Endodermal cell (in vitro differentiated cells): ENCODE measurements around the gene NR1H4. TPM values are rescaled to one million over a fixed set of nuclear protein-coding genes. Genes with fewer than 3 reads are reported as not detected.
"Not testable (repeated sequence)": the region's sequence is repeated elsewhere in the genome, so short reads cannot be mapped to it uniquely, and the experiment has no call there.

ENCODE experiments used
- DNase-seq: peaks from one replicate; pipeline ENCODE4 v3.0.0-alpha.2; 2017
- H3K27ac ChIP-seq: 2 replicates; pipeline ENCODE4 v1.5.1; 2013; ENCODE audit warnings: mild to moderate bottlenecking, low read depth, low read length, moderate library complexity
- H3K27me3 ChIP-seq: 2 replicates; pipeline ENCODE4 v1.6.1; 2013; ENCODE audit warnings: mild to moderate bottlenecking, low read length, moderate library complexity; ENCODE audit not compliant: insufficient read depth, control insufficient read depth, poor library complexity, severe bottlenecking
- H3K36me3 ChIP-seq: 2 replicates; pipeline ENCODE4 v1.7.0; 2013; ENCODE audit warnings: mild to moderate bottlenecking, low read length, moderate library complexity; ENCODE audit not compliant: control insufficient read depth, insufficient read depth
- H3K4me1 ChIP-seq: one replicate; pipeline ENCODE4 v1.7.0; 2013; ENCODE audit warnings: low read length; ENCODE audit not compliant: control insufficient read depth, insufficient read depth
- H3K4me3 ChIP-seq: 2 replicates; pipeline ENCODE4 v1.5.1; 2013; ENCODE audit warnings: mild to moderate bottlenecking, low read length, moderate library complexity
- H3K9ac ChIP-seq: 2 replicates; pipeline ENCODE4 v1.6.1; 2013; ENCODE audit warnings: mild to moderate bottlenecking, low read length, moderate library complexity; ENCODE audit not compliant: poor library complexity, severe bottlenecking; ENCODE audit errors: extremely low read depth
- H3K9me3 ChIP-seq: 2 replicates; pipeline ENCODE4 v1.6.1; 2013; ENCODE audit warnings: mild to moderate bottlenecking, low read length, moderate library complexity; ENCODE audit not compliant: control insufficient read depth
- H3K27ac Mint-ChIP-seq: 2 replicates; pipeline ENCODE4 v1.8.0; 2020; ENCODE audit warnings: mixed read lengths
- H3K27me3 Mint-ChIP-seq: 2 replicates; pipeline ENCODE4 v1.8.0; 2021; ENCODE audit warnings: mild to moderate bottlenecking, mixed read lengths; ENCODE audit not compliant: insufficient read depth
- H3K36me3 Mint-ChIP-seq: 2 replicates; pipeline ENCODE4 v1.8.0; 2020; ENCODE audit warnings: low read depth, mixed read lengths
- H3K4me1 Mint-ChIP-seq: 2 replicates; pipeline ENCODE4 v1.8.0; 2020; ENCODE audit warnings: mixed read lengths
- H3K4me3 Mint-ChIP-seq: 2 replicates; pipeline ENCODE4 v1.8.0; 2020; ENCODE audit warnings: mild to moderate bottlenecking, moderate library complexity, mixed read lengths
- H3K9me3 Mint-ChIP-seq: 2 replicates; pipeline ENCODE4 v1.8.0; 2020; ENCODE audit warnings: mild to moderate bottlenecking, mixed read lengths
- WGBS, 2 experiments: methylation state at CpG; one replicate each; pipeline versions ENCODE4 v1.1.5 to v1.1.7; 2013; ENCODE audit warnings: missing lambda C conversion rate in 2 of 2, mixed read lengths in 1 of 2; ENCODE audit not compliant: insufficient coverage in 1 of 2, insufficient read length in 1 of 2; 5-methylcytosine and 5-hydroxymethylcytosine counted together
- long read RNA-seq, 4 experiments: library from polyadenylated mRNA in 2 of 4; library from RNA in 1 of 4; library from capped mRNA in 1 of 4; stranded (forward) in 3 of 4; unstranded in 1 of 4; transcript quantifications; one replicate each; pipeline ENCODE4 v2.0.0, GENCODE V29; 2020 to 2021; ENCODE audit warnings: inconsistent platforms in 1 of 4
- polyA plus RNA-seq, 2 experiments: library from polyadenylated mRNA; stranded (reverse); fragments of 50-300 nt; gene quantifications; one replicate each; pipeline ENCODE4 v1.2.3, GENCODE V29; 2013
- total RNA-seq, 2 donors: library from RNA; stranded (reverse); fragmentation: NEBNext Ultra II Directional in 1 of 2; extraction: Animal tissue kit (Norgen Biotek cat#: 25700) in 1 of 2; gene quantifications; 2 replicates in 1 of 2; 3 replicates in 1 of 2; pipeline ENCODE4 v1.2.1, GENCODE V29; 2021
- TF ChIP-seq, protein P1 (sequence below): fragments of 200-600 bp; sonication (generic); conservative IDR thresholded peaks from 2 replicates; pipeline ENCODE4 v1.5.0; 2021; ENCODE audit warnings: antibody characterized with exemption, mild to moderate bottlenecking

Gene NR1H4
- total RNA-seq: not detected
- not detected for polyA plus RNA-seq (2013, experiment 1 of 2)
- not detected for polyA plus RNA-seq (2013, experiment 2 of 2)
- long read RNA-seq, experiment 1: 0 reads
- long read RNA-seq, experiment 2: 0 reads
- long read RNA-seq, experiment 3: 0 reads
- long read RNA-seq, experiment 4: 0 reads

DNA sequence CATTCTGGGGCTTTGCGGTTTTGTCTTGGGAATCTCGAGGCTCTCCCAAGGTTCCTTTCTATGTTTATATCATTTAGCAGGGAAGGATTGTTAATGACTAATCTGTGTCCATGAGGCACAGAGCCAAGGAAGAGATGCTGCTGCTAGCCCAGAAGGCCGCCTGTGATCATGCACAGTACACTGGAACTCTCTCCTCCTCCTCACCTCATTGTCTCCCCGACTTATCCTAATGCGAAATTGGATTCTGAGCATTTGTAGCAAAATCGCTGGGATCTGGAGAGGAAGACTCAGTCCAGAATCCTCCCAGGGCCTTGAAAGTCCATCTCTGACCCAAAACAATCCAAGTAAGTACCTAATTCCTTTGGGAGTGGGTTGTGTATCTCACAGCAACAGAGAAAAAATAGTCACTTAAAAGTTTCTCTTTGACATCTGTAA is at the start of gene NR1H4:
Gene NR1H4 (plus strand): TSS at position 151 of the 435 bp plus-strand sequence. CDS start 19,458 bp downstream, outside the sequence.
- Histone ChIP-seq H3K9me3 (no peaks in the 10 kb centered on the region), H3K9ac (no peak within 1 kb of the TSS), H3K4me3 (no peak within 1 kb of the TSS), H3K27ac (no peak within 1 kb of the TSS), H3K27me3 (no peaks in the 10 kb centered on the region), H3K36me3 (no peaks in the 10 kb centered on the region), H3K4me1 (peaks cover 21% of the 10 kb centered on the region)
- WGBS, 2 experiments: 89 to 94% methylated on average over 4 to 6 of the region's 6 CpGs
- no peak within 1 kb of the TSS for H3K27ac Mint-ChIP-seq
- H3K4me1 Mint-ChIP-seq: peaks cover 51% of the 10 kb centered on the region
- TF ChIP-seq, protein P1, sequence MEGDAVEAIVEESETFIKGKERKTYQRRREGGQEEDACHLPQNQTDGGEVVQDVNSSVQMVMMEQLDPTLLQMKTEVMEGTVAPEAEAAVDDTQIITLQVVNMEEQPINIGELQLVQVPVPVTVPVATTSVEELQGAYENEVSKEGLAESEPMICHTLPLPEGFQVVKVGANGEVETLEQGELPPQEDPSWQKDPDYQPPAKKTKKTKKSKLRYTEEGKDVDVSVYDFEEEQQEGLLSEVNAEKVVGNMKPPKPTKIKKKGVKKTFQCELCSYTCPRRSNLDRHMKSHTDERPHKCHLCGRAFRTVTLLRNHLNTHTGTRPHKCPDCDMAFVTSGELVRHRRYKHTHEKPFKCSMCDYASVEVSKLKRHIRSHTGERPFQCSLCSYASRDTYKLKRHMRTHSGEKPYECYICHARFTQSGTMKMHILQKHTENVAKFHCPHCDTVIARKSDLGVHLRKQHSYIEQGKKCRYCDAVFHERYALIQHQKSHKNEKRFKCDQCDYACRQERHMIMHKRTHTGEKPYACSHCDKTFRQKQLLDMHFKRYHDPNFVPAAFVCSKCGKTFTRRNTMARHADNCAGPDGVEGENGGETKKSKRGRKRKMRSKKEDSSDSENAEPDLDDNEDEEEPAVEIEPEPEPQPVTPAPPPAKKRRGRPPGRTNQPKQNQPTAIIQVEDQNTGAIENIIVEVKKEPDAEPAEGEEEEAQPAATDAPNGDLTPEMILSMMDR: no peak
- H3K36me3 Mint-ChIP-seq: no peaks in the 10 kb centered on the region
- no peaks in the 10 kb centered on the region for H3K9me3 Mint-ChIP-seq
- no peaks in the 10 kb centered on the region for H3K27me3 Mint-ChIP-seq
- no peak for DNase-seq
- H3K4me3 Mint-ChIP-seq: no peak within 1 kb of the TSS

DNA sequence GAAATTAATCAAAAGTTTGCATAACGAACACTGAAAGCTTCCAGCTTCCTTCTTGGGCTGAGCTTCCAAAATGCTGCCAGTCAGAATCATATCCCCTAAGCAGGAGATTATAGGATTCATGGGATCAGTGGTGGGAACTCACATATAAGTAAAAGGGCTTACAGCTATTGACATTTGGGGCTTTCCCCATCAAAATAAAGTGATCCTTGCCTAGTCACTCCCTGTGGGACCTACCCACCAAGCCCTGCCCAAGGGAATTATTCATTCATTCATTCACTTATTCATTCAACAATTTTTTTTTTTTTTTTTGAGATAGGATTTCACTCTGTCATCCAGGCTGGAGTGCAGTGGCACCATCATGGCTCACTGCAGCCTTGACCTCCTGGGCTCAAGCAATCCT is 47.5 kb upstream of the NR1H4 start:
- Histone ChIP-seq H3K36me3 (no peaks in the 10 kb centered on the region), H3K9ac (no peak overlapping the region), H3K9me3 (peaks cover 11% of the 10 kb centered on the region), H3K27me3 (no peaks in the 10 kb centered on the region), H3K4me3 (no peak overlapping the region), H3K4me1 (no peaks in the 10 kb centered on the region), H3K27ac (no peak overlapping the region)
- Mint-ChIP-seq H3K36me3 (no peaks in the 10 kb centered on the region), H3K27me3 (peaks cover 6% of the 10 kb centered on the region), H3K4me3 (no peak overlapping the region), H3K9me3 (peaks cover 3% of the 10 kb centered on the region), H3K27ac (no peak overlapping the region), H3K4me1 (peaks cover 4% of the 10 kb centered on the region)
- WGBS, 2 experiments: 79 to 80% methylated on average over 1 of the region's 1 CpG
- DNase-seq: no peak
- TF ChIP-seq, protein P1: no peak

DNA sequence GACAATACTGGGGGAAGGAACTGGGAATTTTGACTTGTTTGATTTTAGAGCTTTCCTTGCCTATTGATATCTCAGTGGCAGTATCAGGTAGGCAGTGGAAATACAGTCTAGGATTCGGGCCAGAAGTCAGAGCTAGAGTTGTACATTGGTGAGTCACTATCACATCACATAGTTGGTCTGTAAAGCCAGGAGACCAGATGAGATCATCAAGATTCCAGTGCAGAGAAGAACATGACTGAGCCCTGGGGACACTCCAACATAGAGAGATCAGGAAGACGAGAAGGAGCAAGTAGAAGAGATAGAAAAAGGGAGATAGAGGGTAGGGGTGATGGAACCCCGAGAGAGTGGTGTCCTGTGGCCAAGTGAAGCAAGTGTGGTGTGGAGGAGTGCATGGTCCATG is 46.6 kb upstream of the NR1H4 start:
- no peak overlapping the region for H3K27ac Mint-ChIP-seq
- H3K36me3 Mint-ChIP-seq: no peaks in the 10 kb centered on the region
- peaks cover 4% of the 10 kb centered on the region for H3K4me1 Mint-ChIP-seq

DNA sequence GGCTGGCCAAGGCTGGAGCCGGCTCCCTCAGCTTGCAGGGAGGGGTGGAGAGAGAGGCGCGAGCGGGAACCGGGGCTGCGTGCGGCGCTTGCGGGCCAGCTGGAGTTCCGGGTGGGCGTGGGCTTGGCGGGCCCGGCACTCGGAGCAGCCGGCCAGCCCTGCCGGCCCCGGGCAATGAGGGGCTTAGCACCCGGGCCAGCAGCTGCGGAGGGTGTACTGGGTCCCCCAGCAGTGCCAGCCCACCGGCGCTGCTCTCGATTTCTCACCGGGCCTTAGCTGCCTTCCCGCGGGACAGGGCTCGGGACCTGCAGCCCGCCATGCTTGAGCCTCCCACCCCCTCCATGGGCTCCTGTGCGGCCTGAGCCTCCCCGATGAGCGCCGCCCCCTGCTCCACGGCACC is 43.4 kb upstream of the NR1H4 start:
- not testable (repeated sequence) for H3K36me3 ChIP-seq, H3K4me1 ChIP-seq, H3K27me3 ChIP-seq, DNase-seq, H3K27ac Mint-ChIP-seq, H3K27ac ChIP-seq, H3K9me3 ChIP-seq, H3K4me3 Mint-ChIP-seq, H3K9ac ChIP-seq, H3K4me1 Mint-ChIP-seq, H3K9me3 Mint-ChIP-seq, H3K36me3 Mint-ChIP-seq, H3K27me3 Mint-ChIP-seq, H3K4me3 ChIP-seq
- 97% methylated on average over 31 of the region's 32 CpGs; no CpG with 5 or more reads in 1 of the 2 experiments for WGBS, 2 experiments

More for the DNA sequence above, 46.6 kb upstream of the NR1H4 start:
- H3K27ac ChIP-seq: no peak overlapping the region
- no peak for DNase-seq
- TF ChIP-seq, protein P1: no peak
- no peak overlapping the region for H3K4me3 ChIP-seq
- peaks cover 7% of the 10 kb centered on the region for H3K27me3 Mint-ChIP-seq
- H3K36me3 ChIP-seq: no peaks in the 10 kb centered on the region
- peaks cover 11% of the 10 kb centered on the region for H3K9me3 ChIP-seq
- WGBS, 2 experiments: 94 to 100% methylated on average over 3 of the region's 3 CpGs
- no peak overlapping the region for H3K4me3 Mint-ChIP-seq
- H3K27me3 ChIP-seq: no peaks in the 10 kb centered on the region
- peaks cover 4% of the 10 kb centered on the region for H3K9me3 Mint-ChIP-seq
- H3K4me1 ChIP-seq: no peaks in the 10 kb centered on the region
- no peak overlapping the region for H3K9ac ChIP-seq
